Kidney epithelial cell (primary cell): Measurements from ENCODE around the gene VGLL4. TPM values are rescaled to one million over a fixed set of nuclear protein-coding genes. Genes with fewer than 3 reads are reported as not detected.

Experiments
- DNase-seq: peaks from one replicate; pipeline ENCODE4 v3.0.0-alpha.2; 2010; ENCODE audit warnings: low read depth
- H3K27me3 ChIP-seq: 2 replicates; pipeline ENCODE4 v1.6.0; 2011; ENCODE audit warnings: low read length; ENCODE audit not compliant: control insufficient read depth, insufficient read depth
- H3K36me3 ChIP-seq: 2 replicates; pipeline ENCODE4 v1.5.1; 2011; ENCODE audit warnings: low read length; ENCODE audit not compliant: control insufficient read depth, insufficient read depth
- H3K4me3 ChIP-seq: 2 replicates; pipeline ENCODE4 v1.5.1; 2011; ENCODE audit warnings: low read depth, mild to moderate bottlenecking, control low read depth, low read length
- CTCF ChIP-seq: IDR thresholded peaks from 2 replicates; pipeline ENCODE4 v1.5.1; 2011; ENCODE audit warnings: mild to moderate bottlenecking, moderate library complexity, low read length, control low read depth, inconsistent platforms; ENCODE audit not compliant: insufficient read depth, poor library complexity, severe bottlenecking
- total RNA-seq: library from RNA; depleted of rRNA; stranded (reverse); fragments of >200 nt; gene quantifications from 2 replicates; pipeline ENCODE4 v1.2.3, GENCODE V29; 2015

Gene VGLL4
- total RNA-seq, 1 donor from 2014 or later, result 96.3 TPM

DNA sequence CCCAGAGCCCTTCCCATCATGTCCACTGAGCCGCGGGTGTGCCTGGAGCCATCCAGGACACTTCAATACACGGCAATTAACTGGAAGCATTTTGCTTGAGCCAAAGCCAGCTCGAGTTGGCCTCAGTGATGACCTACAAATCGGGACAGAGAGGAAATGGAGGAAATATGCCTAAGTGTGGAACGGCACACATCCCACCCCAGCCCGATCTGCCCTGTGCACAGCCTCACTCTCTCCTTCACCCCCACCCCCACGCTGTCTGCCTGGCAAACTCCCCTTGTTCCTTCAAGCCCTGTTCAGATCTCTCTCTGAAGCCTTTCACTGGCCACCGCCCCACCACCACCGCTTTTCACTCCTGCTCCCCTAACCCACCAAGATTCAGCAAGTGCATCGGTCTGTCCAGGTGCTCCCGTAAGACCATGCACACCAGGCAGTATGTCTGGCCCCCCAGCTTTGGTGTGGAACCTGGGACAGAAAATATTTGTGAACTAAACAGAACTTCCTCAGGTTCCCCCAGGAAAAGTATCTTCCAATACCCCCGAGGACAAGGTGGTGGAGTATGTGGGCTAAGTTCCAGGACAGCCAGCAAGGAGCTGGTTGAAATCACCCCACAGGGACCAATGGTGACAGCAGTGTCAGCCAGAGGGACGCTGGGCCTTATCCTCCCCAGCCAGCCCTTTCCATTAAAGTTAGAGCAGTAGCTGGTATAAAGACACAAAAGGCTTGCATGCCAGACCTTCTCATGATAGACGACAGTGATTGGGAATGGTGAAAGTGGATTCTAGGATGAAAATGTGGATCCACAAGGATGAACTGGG lies 83.7 kb downstream of the VGLL4 start:
- no peaks in the 10 kb centered on the region for H3K27me3 ChIP-seq
- TF ChIP-seq CTCF, result no peak
- H3K36me3 ChIP-seq, result peaks cover 1% of the 10 kb centered on the region
- no peak overlapping the region for H3K4me3 ChIP-seq
- DNase-seq, result no peak

- Histone ChIP-seq H3K27me3 (no peaks in the 10 kb centered on the region), H3K36me3 (peaks cover 5% of the 10 kb centered on the region)
Measured at GRCh38 chr3:11558918-11559815, 84.5 kb downstream of the VGLL4 start.

GRCh38 chr3:11558411-11558903 lies 85.3 kb downstream of the VGLL4 start:
- Histone ChIP-seq H3K27me3 (no peaks in the 10 kb centered on the region), H3K4me3 (no peak overlapping the region), H3K36me3 (peaks cover 6% of the 10 kb centered on the region)
- no peak for TF ChIP-seq CTCF
- no peak for DNase-seq

More at GRCh38 chr3:11558918-11559815, 84.5 kb downstream of the VGLL4 start:
- no peak for TF ChIP-seq CTCF
- H3K4me3 ChIP-seq, result no peak overlapping the region
- DNase-seq, result no peak

DNA sequence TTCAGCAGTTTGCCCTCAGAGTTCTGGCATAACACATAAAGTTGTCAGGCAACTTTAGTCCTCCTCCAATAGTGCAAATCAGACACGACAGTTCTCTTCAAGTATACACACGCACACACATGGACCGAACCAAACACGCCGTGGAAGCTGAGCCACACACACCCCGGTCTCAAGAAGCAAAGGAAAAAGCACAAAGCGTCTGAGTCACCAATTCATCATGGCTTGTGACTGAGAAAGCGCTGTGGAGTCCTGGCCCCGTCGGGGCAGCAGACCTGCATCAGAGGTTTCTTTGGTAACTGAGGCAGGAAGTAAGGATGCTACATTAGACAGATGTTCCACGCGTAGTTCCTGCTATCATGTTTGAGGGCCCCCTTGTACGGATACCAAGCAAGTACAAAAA lies 85.7 kb downstream of the VGLL4 start:
- DNase-seq, result peak; percentile 51

More for the DNA sequence above, 85.7 kb downstream of the VGLL4 start:
- TF ChIP-seq CTCF, result no peak
- H3K36me3 ChIP-seq, result peaks cover 6% of the 10 kb centered on the region
- H3K4me3 ChIP-seq, result no peak overlapping the region
- no peaks in the 10 kb centered on the region for H3K27me3 ChIP-seq
